Measurements from ENCODE around the gene SPOCK1. TPM values are rescaled to one million over a fixed set of nuclear protein-coding genes. Genes with fewer than 3 reads are reported as not detected.
A peak's percentile ranks its signal among the peaks of the same experiment; 100 is the strongest.

Gene SPOCK1
- total RNA-seq, 2 experiments from 2014 or later: not detected

DNA sequence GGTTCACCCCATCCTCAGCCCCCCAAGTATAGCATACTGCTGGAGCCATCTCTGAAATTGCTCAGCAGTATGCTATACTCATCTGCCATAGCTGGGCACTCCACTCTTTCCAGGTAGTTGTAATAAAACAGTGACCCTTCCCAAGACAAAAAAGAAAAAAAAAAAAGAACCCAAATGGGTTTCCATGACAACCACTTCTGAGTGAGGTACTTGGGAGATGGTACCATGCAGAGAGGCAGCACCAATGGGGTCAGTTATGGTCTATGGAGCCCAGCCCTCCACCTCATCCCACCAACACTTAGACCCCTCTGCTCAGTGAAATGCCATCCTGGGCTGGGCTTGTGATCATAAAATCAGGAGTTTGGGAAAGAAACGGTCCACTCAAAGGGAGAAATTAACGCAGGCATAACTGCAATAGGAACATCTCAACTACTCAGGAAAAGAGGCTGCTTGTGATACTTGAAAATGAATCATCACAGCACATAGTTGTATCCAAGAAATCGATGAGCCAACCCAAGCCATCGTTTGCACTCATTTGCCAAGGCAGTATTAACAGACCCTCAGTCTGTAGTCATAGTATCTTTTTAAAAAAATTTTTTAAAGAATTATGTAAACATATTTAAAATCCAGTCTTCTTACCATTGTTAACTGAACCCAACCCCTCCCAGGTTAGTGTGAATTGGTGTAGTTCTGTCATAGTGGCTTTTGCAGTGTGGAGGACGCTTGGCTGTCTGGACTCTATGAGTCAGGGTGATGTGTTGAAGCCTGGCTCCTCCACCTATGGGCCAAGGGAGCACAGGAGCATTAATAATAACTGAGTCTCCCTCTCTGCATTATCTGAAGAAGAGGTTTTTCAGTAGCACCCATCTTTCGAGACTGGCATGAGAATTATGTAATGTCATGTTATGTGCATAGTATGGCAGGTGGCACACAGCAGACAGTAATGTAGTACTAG, 402.7 kb downstream of the SPOCK1 start:
- no peaks in the 10 kb centered on the region for H3K4me1 Mint-ChIP-seq
- DNase-seq: no peak

DNA sequence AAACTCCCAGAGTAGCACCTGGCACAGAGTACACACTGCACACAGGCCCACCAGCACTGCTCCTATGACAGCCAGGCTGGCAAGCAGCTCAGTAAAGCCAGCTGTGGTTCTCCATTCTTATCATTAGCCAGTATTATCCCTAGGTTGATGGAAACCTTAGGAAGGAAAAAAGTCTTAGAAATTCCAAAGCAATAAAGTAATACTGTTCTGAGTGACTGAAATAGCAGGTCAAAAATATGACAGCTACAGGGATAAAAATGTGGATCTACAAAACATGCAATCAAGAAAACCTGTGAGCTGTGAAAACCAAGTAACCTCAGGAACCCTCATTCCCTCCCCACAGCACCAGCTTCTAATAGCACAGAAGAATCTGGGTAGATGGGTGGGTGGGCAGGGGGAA, 403.5 kb downstream of the SPOCK1 start:
- POLR2A ChIA-PET: no interaction called here
- ATAC-seq (ENCODE audit: low read depth) (no peak), DNase-seq (no peak)
- H3K27me3 Mint-ChIP-seq: no peaks in the 10 kb centered on the region
- H3K36me3 Mint-ChIP-seq: no peaks in the 10 kb centered on the region
- H3K9me3 Mint-ChIP-seq: no peaks in the 10 kb centered on the region
- no peak overlapping the region for H3K4me3 Mint-ChIP-seq
- H3K4me1 Mint-ChIP-seq: no peaks in the 10 kb centered on the region
- H3K27ac Mint-ChIP-seq: no peak overlapping the region

More for the DNA sequence above, 402.7 kb downstream of the SPOCK1 start:
- H3K36me3 Mint-ChIP-seq: no peaks in the 10 kb centered on the region
- POLR2A ChIA-PET: no interaction called here
- ATAC-seq (ENCODE audit: low read depth): no peak
- no peak overlapping the region for H3K4me3 Mint-ChIP-seq
- no peaks in the 10 kb centered on the region for H3K27me3 Mint-ChIP-seq
- H3K27ac Mint-ChIP-seq: no peak overlapping the region
- H3K9me3 Mint-ChIP-seq: no peaks in the 10 kb centered on the region

DNA sequence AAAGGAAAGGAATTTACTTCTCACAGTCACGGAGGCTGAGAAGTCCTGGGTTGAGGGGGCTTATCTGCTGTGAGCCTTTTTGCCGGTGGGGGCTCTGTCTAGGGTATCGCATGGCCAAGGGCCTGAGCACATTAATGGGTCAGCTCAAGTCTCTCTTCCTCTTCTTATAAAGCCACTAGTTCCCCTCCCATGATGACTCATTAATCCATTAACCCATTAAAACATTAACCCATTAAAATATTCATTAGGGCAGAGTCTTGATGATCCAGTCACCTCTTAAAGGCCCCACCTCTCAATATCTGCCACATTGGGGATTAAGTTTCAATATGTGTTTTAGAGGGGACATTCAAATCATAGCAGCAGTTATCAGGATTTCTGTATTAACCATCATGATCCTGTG, 406.3 kb downstream of the SPOCK1 start:
- no peak overlapping the region for H3K27ac Mint-ChIP-seq
- no peaks in the 10 kb centered on the region for H3K27me3 Mint-ChIP-seq
- H3K36me3 Mint-ChIP-seq: no peaks in the 10 kb centered on the region
- DNase-seq (no peak), ATAC-seq (ENCODE audit: low read depth) (no peak)
- no peaks in the 10 kb centered on the region for H3K4me1 Mint-ChIP-seq
- H3K9me3 Mint-ChIP-seq: no peaks in the 10 kb centered on the region
- no peak overlapping the region for H3K4me3 Mint-ChIP-seq
- POLR2A ChIA-PET: no interaction called here

DNA sequence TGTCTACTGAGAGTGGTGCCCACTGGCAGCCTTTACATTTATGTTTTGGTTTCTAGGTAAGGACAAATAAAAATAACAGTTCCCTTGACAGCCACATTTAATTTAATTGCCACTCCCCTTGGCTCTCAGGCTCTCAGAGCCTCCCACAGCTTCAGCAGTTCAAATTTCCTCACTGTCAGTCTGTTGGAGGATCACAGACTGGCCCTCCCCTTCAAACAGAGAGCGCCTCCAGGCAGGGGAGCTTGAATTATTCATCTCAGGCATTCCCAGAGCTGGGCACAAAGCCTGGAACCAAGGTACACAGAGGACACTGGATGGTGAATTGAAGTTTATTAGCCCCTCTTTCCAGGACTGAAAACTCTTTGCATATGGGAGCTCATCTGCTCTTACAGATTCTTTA, 407.7 kb downstream of the SPOCK1 start:
- POLR2A ChIA-PET: no interaction called here
- H3K4me3 Mint-ChIP-seq: no peak overlapping the region
- ATAC-seq (ENCODE audit: low read depth) (no peak), DNase-seq (no peak)
- no peaks in the 10 kb centered on the region for H3K9me3 Mint-ChIP-seq
- no peaks in the 10 kb centered on the region for H3K36me3 Mint-ChIP-seq
- H3K4me1 Mint-ChIP-seq: no peaks in the 10 kb centered on the region
- H3K27me3 Mint-ChIP-seq: no peaks in the 10 kb centered on the region
- no peak overlapping the region for H3K27ac Mint-ChIP-seq

DNA sequence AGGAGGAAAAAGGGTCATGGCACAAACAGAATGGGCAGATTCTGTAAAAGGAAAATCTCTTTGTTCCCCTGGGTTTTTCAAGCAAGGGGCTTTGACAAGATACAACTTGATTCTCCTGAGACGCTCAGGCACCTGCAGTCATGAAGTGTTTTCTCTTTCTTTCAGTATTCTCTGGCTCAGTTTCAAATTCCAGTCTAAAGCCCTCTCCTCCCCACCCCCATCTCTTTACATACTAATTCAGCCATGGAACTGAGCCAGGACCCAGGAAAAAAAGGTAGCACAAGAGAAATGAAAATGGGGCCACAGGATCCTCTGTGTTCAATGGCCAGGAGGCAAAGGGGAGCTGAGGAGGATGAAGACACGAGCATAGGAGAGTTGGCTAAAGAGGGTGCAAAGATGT, 408.4 kb downstream of the SPOCK1 start:
- Mint-ChIP-seq H3K4me1 (no peaks in the 10 kb centered on the region), H3K27ac (no peak overlapping the region), H3K4me3 (no peak overlapping the region), H3K9me3 (no peaks in the 10 kb centered on the region), H3K36me3 (no peaks in the 10 kb centered on the region), H3K27me3 (no peaks in the 10 kb centered on the region)
- DNase-seq: no peak
- POLR2A ChIA-PET: no interaction called here
- ATAC-seq (ENCODE audit: low read depth): no peak

DNA sequence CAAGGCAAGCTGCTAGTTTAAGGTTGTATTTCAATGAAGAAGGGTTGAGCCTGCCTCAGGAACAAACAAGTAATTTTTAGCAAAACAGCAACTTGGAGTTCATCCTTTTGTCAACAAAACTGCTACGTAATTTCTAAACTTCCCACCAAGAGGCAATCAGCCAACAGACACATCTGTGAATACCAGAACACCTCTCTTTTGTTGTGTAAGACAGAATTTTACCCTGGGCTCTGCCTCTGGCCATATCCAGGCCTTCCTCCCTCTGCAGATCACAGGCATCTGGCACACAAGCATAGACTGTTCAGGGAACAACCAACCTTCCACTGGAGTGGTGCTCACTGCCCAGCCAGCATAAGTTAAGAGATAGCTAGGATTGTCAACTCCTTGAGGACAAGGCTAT, 409.0 kb downstream of the SPOCK1 start:
- no peak overlapping the region for H3K27ac Mint-ChIP-seq
- POLR2A ChIA-PET: no interaction called here
- no peak overlapping the region for H3K4me3 Mint-ChIP-seq
- no peak for DNase-seq
- H3K27me3 Mint-ChIP-seq: no peaks in the 10 kb centered on the region
- ATAC-seq (ENCODE audit: low read depth): no peak
- H3K4me1 Mint-ChIP-seq: no peaks in the 10 kb centered on the region
- H3K9me3 Mint-ChIP-seq: no peaks in the 10 kb centered on the region
- no peaks in the 10 kb centered on the region for H3K36me3 Mint-ChIP-seq

DNA sequence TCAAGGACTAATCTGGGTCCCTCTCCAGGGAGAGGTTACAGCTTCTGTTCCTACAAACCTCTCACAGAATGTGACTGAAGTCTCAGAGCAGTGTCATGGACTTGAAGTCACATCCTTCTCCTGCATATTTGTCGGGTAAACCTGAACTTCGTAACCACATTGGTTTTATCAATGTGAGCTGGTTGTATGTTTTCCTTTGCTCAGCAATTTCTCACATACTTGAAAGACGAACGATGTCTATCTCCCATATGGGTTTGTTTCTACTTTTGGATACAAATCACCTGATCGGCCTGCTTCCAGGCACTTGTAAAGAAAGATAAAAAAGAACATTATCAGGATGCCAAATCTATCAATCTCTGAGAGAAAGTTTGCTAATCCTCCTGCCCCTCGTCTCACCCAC, 411.0 kb downstream of the SPOCK1 start:
- DNase-seq: no peak
- Mint-ChIP-seq H3K9me3 (no peaks in the 10 kb centered on the region), H3K4me3 (no peak overlapping the region), H3K27me3 (no peaks in the 10 kb centered on the region), H3K4me1 (no peaks in the 10 kb centered on the region), H3K36me3 (no peaks in the 10 kb centered on the region), H3K27ac (no peak overlapping the region)
- no peak for ATAC-seq (ENCODE audit: low read depth)
- POLR2A ChIA-PET: no interaction called here

DNA sequence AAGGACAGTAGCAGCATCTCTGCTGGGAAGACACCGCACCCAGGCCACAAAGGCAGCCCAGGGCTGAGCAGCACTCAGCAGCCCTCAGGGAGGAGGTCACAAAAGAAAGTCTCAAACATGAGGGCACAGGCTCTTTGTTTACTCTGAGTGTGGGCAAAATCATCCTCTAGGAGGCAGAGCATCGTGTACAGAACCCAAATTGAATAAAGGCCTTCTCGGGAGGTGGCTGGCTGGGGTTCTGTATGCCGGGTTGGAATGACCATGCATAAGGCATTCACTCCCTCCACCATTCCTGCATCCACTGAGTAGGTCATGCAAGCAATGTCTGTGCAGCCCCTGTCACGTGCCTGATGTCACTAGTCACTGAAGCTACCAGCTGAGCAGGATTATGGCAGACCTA, 412.8 kb downstream of the SPOCK1 start:
- H3K27ac Mint-ChIP-seq: no peak overlapping the region
- H3K36me3 Mint-ChIP-seq: no peaks in the 10 kb centered on the region
- H3K4me1 Mint-ChIP-seq: no peaks in the 10 kb centered on the region
- DNase-seq (no peak), ATAC-seq (ENCODE audit: low read depth) (no peak)
- no peaks in the 10 kb centered on the region for H3K9me3 Mint-ChIP-seq
- no peak overlapping the region for H3K4me3 Mint-ChIP-seq
- POLR2A ChIA-PET: no interaction called here
- H3K27me3 Mint-ChIP-seq: no peaks in the 10 kb centered on the region

DNA sequence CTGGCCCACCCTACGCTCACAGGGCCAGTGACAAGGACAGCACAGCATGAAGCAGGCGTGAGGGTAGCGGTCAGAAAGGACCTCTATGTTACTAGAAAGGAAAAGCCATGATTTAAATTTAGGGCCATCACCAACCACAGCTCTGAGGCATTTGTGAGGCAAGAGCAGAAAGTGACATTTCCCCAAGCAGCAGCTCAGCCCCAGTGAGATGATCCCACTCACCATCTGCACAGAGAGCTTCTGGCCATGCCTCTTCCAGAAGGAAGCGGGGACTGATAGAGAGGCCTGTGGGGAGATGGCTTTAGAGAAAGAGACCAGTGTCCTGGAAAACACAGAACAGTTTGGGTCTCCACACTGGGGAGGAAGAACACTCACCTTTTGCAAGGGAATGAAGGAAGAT, 413.9 kb downstream of the SPOCK1 start:
- no peaks in the 10 kb centered on the region for H3K36me3 Mint-ChIP-seq
- H3K27ac Mint-ChIP-seq: no peak overlapping the region
- POLR2A ChIA-PET: no interaction called here
- H3K27me3 Mint-ChIP-seq: no peaks in the 10 kb centered on the region
- ATAC-seq (ENCODE audit: low read depth) (no peak), DNase-seq (no peak)
- H3K4me1 Mint-ChIP-seq: no peaks in the 10 kb centered on the region
- H3K9me3 Mint-ChIP-seq: no peaks in the 10 kb centered on the region
- H3K4me3 Mint-ChIP-seq: no peak overlapping the region

DNA sequence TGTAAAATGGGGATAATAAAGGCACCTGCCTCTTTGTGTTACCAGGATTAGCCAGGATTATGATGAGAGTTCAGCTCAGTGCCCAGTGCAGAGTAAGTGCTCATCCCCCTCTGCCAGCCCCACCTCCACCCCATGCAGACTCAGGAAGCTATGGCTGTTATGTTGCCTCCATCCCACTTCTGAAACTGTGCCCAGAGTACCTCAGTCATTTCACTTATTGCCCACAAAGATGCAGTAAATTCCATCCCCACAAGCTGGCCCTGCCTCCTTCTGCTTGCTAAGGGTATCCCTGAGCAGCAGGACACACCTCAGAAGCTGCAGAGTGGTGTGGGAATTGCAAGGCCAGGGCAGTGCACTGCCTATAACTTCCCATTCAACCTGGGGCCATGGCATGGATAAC, 415.1 kb downstream of the SPOCK1 start:
- POLR2A ChIA-PET: no interaction called here
- Mint-ChIP-seq H3K4me3 (no peak overlapping the region), H3K4me1 (no peaks in the 10 kb centered on the region), H3K9me3 (no peaks in the 10 kb centered on the region), H3K27ac (no peak overlapping the region), H3K36me3 (no peaks in the 10 kb centered on the region), H3K27me3 (no peaks in the 10 kb centered on the region)
- no peak for DNase-seq
- ATAC-seq (ENCODE audit: low read depth): no peak

DNA sequence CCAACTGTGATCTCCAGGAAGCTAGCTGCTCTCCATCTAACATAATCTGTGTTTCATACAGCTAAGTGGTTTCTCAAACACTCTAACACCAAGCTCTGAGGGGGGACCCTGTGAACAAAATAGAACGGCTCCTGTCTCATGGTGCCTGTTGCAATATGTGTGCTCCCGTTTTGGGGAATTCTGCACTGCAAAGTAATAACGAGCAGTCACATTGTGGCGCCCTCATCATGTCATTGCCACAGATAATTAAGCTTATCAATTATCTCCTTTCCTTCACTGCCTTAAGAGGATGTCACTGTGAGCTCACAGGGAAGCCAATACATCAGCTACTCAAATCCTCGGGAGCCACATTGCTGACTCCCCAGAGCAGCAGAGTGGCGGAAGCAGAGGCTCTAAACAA, 416.2 kb downstream of the SPOCK1 start:
- no peak overlapping the region for H3K27ac Mint-ChIP-seq
- H3K4me3 Mint-ChIP-seq: no peak overlapping the region
- DNase-seq: no peak
- no peak for ATAC-seq (ENCODE audit: low read depth)
- no peaks in the 10 kb centered on the region for H3K4me1 Mint-ChIP-seq
- no peaks in the 10 kb centered on the region for H3K36me3 Mint-ChIP-seq
- H3K9me3 Mint-ChIP-seq: no peaks in the 10 kb centered on the region
- no peaks in the 10 kb centered on the region for H3K27me3 Mint-ChIP-seq
- POLR2A ChIA-PET: no interaction called here

DNA sequence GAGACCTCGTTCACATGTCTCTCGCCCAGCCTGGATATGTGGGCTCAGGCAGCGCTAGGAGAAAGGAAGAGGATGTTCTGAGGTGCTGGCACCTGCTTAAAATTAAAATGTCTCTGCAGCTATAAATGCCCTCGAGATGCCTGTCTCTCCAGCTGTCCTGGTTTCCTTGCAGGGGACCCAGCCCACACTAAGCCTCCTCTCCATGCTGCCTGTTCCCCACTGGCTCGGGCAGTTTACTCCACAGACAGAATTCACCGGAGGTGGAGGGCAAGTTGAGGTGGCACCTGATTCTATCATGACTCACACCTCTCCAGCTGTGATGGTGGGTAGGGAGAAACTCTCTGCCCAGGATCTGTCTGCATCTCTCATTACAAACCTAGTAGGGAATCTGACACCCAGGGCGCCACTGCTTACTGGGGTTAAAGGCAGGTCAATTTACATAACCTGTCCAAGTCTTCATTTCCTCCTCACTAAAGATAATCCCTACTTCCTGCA, 420.9 kb downstream of the SPOCK1 start:
- Mint-ChIP-seq H3K36me3 (no peaks in the 10 kb centered on the region), H3K27ac (no peak overlapping the region), H3K4me1 (no peaks in the 10 kb centered on the region), H3K27me3 (no peaks in the 10 kb centered on the region), H3K9me3 (no peaks in the 10 kb centered on the region), H3K4me3 (no peak overlapping the region)
- DNase-seq: no peak
- POLR2A ChIA-PET: no interaction called here
- ATAC-seq (ENCODE audit: low read depth): no peak

DNA sequence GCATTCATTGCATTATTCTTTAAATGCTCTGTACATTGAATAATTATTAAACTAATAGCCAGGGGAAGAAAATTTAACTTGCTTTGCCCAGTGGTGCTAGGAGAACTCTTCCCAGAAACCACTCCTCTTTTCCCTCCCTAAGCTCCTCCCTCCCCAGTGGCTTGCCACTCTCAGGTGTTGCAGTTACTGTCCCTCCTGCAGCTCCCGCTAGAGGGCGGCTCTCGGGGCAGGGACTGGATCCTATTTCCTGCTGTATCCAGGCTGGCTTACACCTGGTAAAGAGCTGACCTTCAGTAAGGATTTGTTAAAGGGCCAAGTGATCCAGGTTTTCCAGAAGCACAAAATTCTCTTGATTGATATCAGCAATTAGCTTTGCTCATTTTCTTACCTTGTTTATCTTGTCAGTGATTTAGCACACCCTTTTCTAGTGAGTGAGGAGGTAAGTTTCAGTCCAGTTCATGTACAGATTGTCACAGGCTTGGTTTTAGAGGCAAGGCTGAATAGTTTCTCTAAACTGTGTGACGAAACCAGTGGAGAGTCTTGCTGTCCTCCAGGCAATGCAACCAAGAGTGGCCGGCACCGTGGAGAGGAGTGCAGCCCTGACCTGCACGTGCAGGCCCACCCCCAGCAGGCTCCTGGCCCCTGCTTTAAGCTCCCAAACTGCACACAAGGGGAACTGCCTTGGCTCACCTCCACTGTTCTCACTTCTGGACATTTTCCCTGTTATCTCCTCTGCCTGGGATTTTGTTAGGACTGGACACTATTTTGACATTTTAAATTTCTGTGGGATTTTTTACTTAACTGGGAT, 423.8 kb downstream of the SPOCK1 start:
- no peaks in the 10 kb centered on the region for H3K36me3 Mint-ChIP-seq
- ATAC-seq (ENCODE audit: low read depth) (no peak), DNase-seq (peak; percentile 35)
- POLR2A ChIA-PET: no interaction called here
- H3K4me3 Mint-ChIP-seq: no peak overlapping the region
- no peak overlapping the region for H3K27ac Mint-ChIP-seq
- H3K27me3 Mint-ChIP-seq: no peaks in the 10 kb centered on the region
- no peaks in the 10 kb centered on the region for H3K9me3 Mint-ChIP-seq
- no peaks in the 10 kb centered on the region for H3K4me1 Mint-ChIP-seq

DNA sequence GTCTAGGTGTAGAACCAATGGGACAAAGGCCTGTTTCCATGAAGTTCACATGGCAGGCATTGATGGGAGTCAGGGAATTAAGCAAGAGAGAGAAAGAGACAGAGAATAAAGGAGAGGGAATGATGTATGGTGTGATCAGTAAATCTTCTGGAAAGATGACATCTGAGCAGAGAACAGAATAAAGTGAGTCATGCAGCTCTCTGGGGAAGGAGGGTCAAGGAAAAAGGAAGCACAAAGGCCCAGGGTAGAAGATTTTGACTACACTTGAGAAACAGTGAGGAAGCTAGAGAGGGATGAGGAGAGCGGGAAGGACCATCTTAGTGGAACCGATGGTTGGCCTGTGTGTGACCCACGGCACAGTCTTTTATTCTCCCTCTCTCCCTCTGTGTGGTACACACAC, 425.9 kb downstream of the SPOCK1 start:
- DNase-seq (no peak), ATAC-seq (ENCODE audit: low read depth) (no peak)
- H3K36me3 Mint-ChIP-seq: no peaks in the 10 kb centered on the region
- no peaks in the 10 kb centered on the region for H3K27me3 Mint-ChIP-seq
- POLR2A ChIA-PET: no interaction called here
- no peaks in the 10 kb centered on the region for H3K4me1 Mint-ChIP-seq
- no peak overlapping the region for H3K27ac Mint-ChIP-seq
- no peaks in the 10 kb centered on the region for H3K9me3 Mint-ChIP-seq
- no peak overlapping the region for H3K4me3 Mint-ChIP-seq
